K562 (cell line): ENCODE results near the gene KRTAP3-3. TPM values are rescaled to one million over a fixed set of nuclear protein-coding genes. Genes with fewer than 3 reads are reported as not detected.
"Not testable (repeated sequence)": the region's sequence is repeated elsewhere in the genome, so short reads cannot be mapped to it uniquely, and the experiment has no call there.

Source experiments
- ATAC-seq: fragments of 200-7000 bp; cut with Tn5 transposase; 3 replicates; pipeline ENCODE4 v1.9.1; 2020; ENCODE audit warnings: moderate library complexity
- BruUV-seq: library from RNA; stranded (reverse); fragments of 400-500 nt; replicated peaks from 2 replicates; lab custom pipeline; 2021; lab: Mats Ljungman, UMichigan
- CTCF ChIA-PET: fragments of 300-600 bp; formaldehyde crosslinking; extraction: SDS; loops from one replicate; lab custom pipeline; 2021; ENCODE audit warnings: low intra/inter-chr PET ratio; lab: Yijun Ruan, JAX
- POLR2A ChIA-PET: fragments of 300-600, 350-650 bp; sonication (Branson Sonifier 250); formaldehyde crosslinking; extraction: SDS; loops from one replicate; lab custom pipeline; 2021; ENCODE audit warnings: antibody characterized with exemption, inconsistent platforms; lab: Yijun Ruan, JAX
- DNase-seq, 4 experiments: peaks; one replicate each; pipeline versions ENCODE4 v3.0.0 to v3.0.0-alpha.2; 2011 to 2018; ENCODE audit warnings: low spot score in 3 of 4, mixed read lengths in 3 of 4; ENCODE audit errors: extremely low read depth in 1 of 4
- FAIRE-seq: peaks from 2 replicates; lab custom pipeline; 2011; peaks lifted over from hg19 to GRCh38; lab: Jason Lieb, UNC
- H2AFZ ChIP-seq: 2 replicates; pipeline ENCODE4 v1.6.0; 2011; ENCODE audit warnings: low read depth, low read length, control low read depth, inconsistent platforms
- H3K27ac ChIP-seq: fragments of 200-600 bp; 3 replicates; pipeline ENCODE4 v1.8.0; 2011; ENCODE audit warnings: low read depth, mild to moderate bottlenecking, control low read depth, inconsistent platforms, low read length, moderate library complexity, mixed read lengths; ENCODE audit errors: extremely low read depth
- H3K27me3 ChIP-seq, 2 experiments: fragments of 300-600 bp in 1 of 2; 2 replicates in 1 of 2; 3 replicates in 1 of 2; pipeline versions ENCODE4 v1.6.0 to v1.8.0; 2011; ENCODE audit warnings: inconsistent platforms in 2 of 2, low read length in 2 of 2, mild to moderate bottlenecking in 1 of 2, mixed read lengths in 1 of 2, moderate library complexity in 1 of 2; ENCODE audit not compliant: control insufficient read depth in 2 of 2, insufficient read depth in 2 of 2
- H3K36me3 ChIP-seq: fragments of 300-600 bp; 3 replicates; pipeline ENCODE4 v1.8.0; 2011; ENCODE audit warnings: mild to moderate bottlenecking, low read length, inconsistent platforms; ENCODE audit not compliant: control insufficient read depth, insufficient read depth
- H3K4me1 ChIP-seq, 2 experiments: fragments of 200-600 bp in 1 of 2; replicated peaks in 1 of 2; 2 replicates in 1 of 2; 3 replicates in 1 of 2; pipeline versions ENCODE4 v1.5.1 to v1.8.0; 2011; ENCODE audit warnings: inconsistent platforms in 2 of 2, low read length in 2 of 2, mild to moderate bottlenecking in 1 of 2, mixed read lengths in 1 of 2, moderate library complexity in 1 of 2; ENCODE audit not compliant: control insufficient read depth in 2 of 2, insufficient read depth in 2 of 2
- H3K4me2 ChIP-seq: 2 replicates; pipeline ENCODE4 v1.6.1; 2011; ENCODE audit warnings: low read length, control low read depth, inconsistent platforms, mixed read lengths; ENCODE audit not compliant: insufficient read depth
- H3K4me3 ChIP-seq: fragments of 200-600 bp; sonication (generic), shearing (Covaris generic); 2 replicates; pipeline ENCODE4 v1.5.1; 2016; ENCODE audit warnings: control low read depth, inconsistent platforms
- H3K79me2 ChIP-seq: fragments of 200-600 bp; 3 replicates; pipeline ENCODE4 v1.8.0; 2011; ENCODE audit warnings: low read length, inconsistent platforms; ENCODE audit not compliant: control insufficient read depth, insufficient read depth
- H3K9ac ChIP-seq, 2 experiments: 2 replicates each; pipeline versions ENCODE4 v1.6.0 to v1.6.1; 2011; ENCODE audit warnings: low read depth in 2 of 2, low read length in 2 of 2, control low read depth in 1 of 2, inconsistent platforms in 1 of 2, mild to moderate bottlenecking in 1 of 2, mixed read lengths in 1 of 2; ENCODE audit not compliant: insufficient read depth in 1 of 2
- H3K9me1 ChIP-seq: one replicate; pipeline ENCODE4 v1.6.0; 2011; ENCODE audit warnings: inconsistent platforms, mild to moderate bottlenecking, low read length, moderate library complexity; ENCODE audit not compliant: control insufficient read depth, insufficient read depth
- H3K9me3 ChIP-seq: replicated peaks from 2 replicates; pipeline ENCODE4 v1.5.1; 2011; ENCODE audit warnings: low read depth, low read length, inconsistent platforms; ENCODE audit not compliant: control insufficient read depth, insufficient read depth
- H4K20me1 ChIP-seq: replicated peaks from 2 replicates; pipeline ENCODE4 v1.6.1; 2011; ENCODE audit warnings: low read length, inconsistent platforms, mixed read lengths; ENCODE audit not compliant: control insufficient read depth, insufficient read depth
- FOXM1 ChIP-seq, 2 experiments: fragments of 450-650 bp in 1 of 2; sonication (generic) in 1 of 2; formaldehyde crosslinking in 1 of 2; IDR thresholded peaks; 2 replicates each; pipeline versions ENCODE4 v1.6.1 to v1.9.0; 2017 to 2022; ENCODE audit warnings: low read depth in 2 of 2, mild to moderate bottlenecking in 2 of 2, missing genetic modification reagents in 1 of 2, moderate library complexity in 1 of 2
- HDGF ChIP-seq: fragments of 450-650 bp; IDR thresholded peaks from 2 replicates; pipeline ENCODE4 v1.6.1; 2016
- KDM5B ChIP-seq: fragments of 200-600 bp; sonication (generic); IDR thresholded peaks from 2 replicates; pipeline ENCODE4 v1.6.1; 2012; ENCODE audit warnings: low read depth, mild to moderate bottlenecking, moderate library complexity, low read length, control low read depth, inconsistent platforms; ENCODE audit not compliant: insufficient replicate concordance
- LARP7 ChIP-seq: fragments of 450-650 bp; IDR thresholded peaks from 2 replicates; pipeline ENCODE4 v1.6.1; 2016
- MEIS2 ChIP-seq: fragments of 450-650 bp; IDR thresholded peaks from 2 replicates; pipeline ENCODE4 v1.6.1; 2014; ENCODE audit warnings: mild to moderate bottlenecking; ENCODE audit not compliant: partially characterized antibody
- NKRF ChIP-seq: fragments of 450-650 bp; IDR thresholded peaks from 2 replicates; pipeline ENCODE4 v1.6.1; 2016; ENCODE audit warnings: borderline replicate concordance
- PHB ChIP-seq: fragments of 250-450 bp; sonication (Bioruptor Pico); IDR thresholded peaks from 2 replicates; pipeline ENCODE4 v1.5.0; 2021
- PKNOX1 ChIP-seq: fragments of 450-650 bp; IDR thresholded peaks from 2 replicates; pipeline ENCODE4 v1.6.1; 2016
- SIN3A ChIP-seq, 2 experiments: fragments of 150-350 bp in 1 of 2; IDR thresholded peaks; 2 replicates each; pipeline ENCODE4 v1.6.1; 2011 to 2016; ENCODE audit warnings: borderline replicate concordance in 2 of 2, low read depth in 2 of 2, low read length in 2 of 2, mild to moderate bottlenecking in 2 of 2, moderate library complexity in 2 of 2; ENCODE audit not compliant: control insufficient read depth in 1 of 2
- SRF ChIP-seq, 2 experiments: fragments of 250-450, 450-650 bp in 1 of 2; sonication (Bioruptor Pico) in 1 of 2; sonication (generic) in 1 of 2; formaldehyde crosslinking; IDR thresholded peaks; 2 replicates each; pipeline versions ENCODE4 v1.5.0 to v1.5.1; 2020 to 2022; ENCODE audit warnings: mild to moderate bottlenecking in 1 of 2, missing genetic modification reagents in 1 of 2
- ZNF57 ChIP-seq: fragments of 450-650 bp; formaldehyde crosslinking; IDR thresholded peaks from 2 replicates; pipeline ENCODE4 v1.4.0; 2020; ENCODE audit warnings: mild to moderate bottlenecking, moderate library complexity
- ZNF668 ChIP-seq: fragments of 250-450 bp; sonication (Bioruptor Pico); IDR thresholded peaks from 2 replicates; pipeline ENCODE4 v1.8.0; 2022; ENCODE audit warnings: mild to moderate bottlenecking, inconsistent platforms
- WGBS: fragments of 100-300 bp; shearing (Covaris generic); methylation state at CpG from one replicate; pipeline ENCODE4 v1.1.6; 2016; ENCODE audit warnings: low coverage, mixed read lengths; ENCODE audit not compliant: insufficient coverage; ENCODE audit errors: missing lambda C conversion rate; 5-methylcytosine and 5-hydroxymethylcytosine counted together
- in situ Hi-C: fragments of 300-500 bp; cut with MboI; formaldehyde crosslinking; loops from 4 replicates; pipeline ENCODE4 v1.15.0; 2018; ENCODE audit warnings: inconsistent platforms, mixed read lengths
- intact Hi-C: fragments of 100-400 bp; cut with micrococcal nuclease; formaldehyde crosslinking; loops from 2 replicates; pipeline ENCODE4 v1.14.2; 2022
- polyA plus RNA-seq, 8 experiments: library from polyadenylated mRNA; depleted of rRNA in 4 of 8; stranded (reverse) in 5 of 8; unstranded in 3 of 8; fragments of >200 nt; fragmentation: Nextera tagmentation in 2 of 8; fragmentation: Illumina TruSeq in 1 of 8; extraction: Ambion mirVana in 2 of 8; extraction: Trizol in 1 of 8; gene quantifications; 2 replicates each; pipeline versions ENCODE4 v1.2.1 to v1.2.3, GENCODE V29; 2011 to 2014; ENCODE audit warnings: inconsistent platforms in 1 of 8, missing spikeins in 1 of 8
- total RNA-seq, 7 experiments: library from RNA; depleted of rRNA in 6 of 7; stranded (reverse); fragments of >200 nt in 6 of 7; fragmentation: Illumina TruSeq in 2 of 7; extraction: Trizol in 2 of 7; gene quantifications; 2 replicates each; pipeline versions ENCODE4 v1.2.1 to v1.2.3, GENCODE V29; 2011 to 2021; ENCODE audit warnings: low replicate concordance in 1 of 7

Gene KRTAP3-3
- total and polyA plus RNA-seq, 9 of the 15 experiments (the other 6 are each of a cell fraction or from before 2014, with no cell fraction given) = not detected

GRCh38 chr17:41002814-41003213, 8.8 kb upstream of the KRTAP3-3 start (continued):
- TF ChIP-seq PHB (CRISPR knock-in tag) (no peak), ZNF668 (no peak), LARP7 (no peak), FOXM1 (IDR thresholded peaks at IDR 0.05; ENCODE audit: low read depth) (no peak), FOXM1 (CRISPR knock-in tag; IDR thresholded peaks at IDR 0.05; ENCODE audit: low read depth) (no peak), HDGF (no peak), ZNF57 (CRISPR knock-in tag) (no peak)

- Histone ChIP-seq H3K27me3 (peaks cover 0 to 9% of the 10 kb centered on the region in 2 experiments; a peak in 3 of 5 replicates), H3K9me3 (no peaks in the 10 kb centered on the region), H3K4me2 (no peak overlapping the region), H3K9ac (no peak overlapping the region), H3K4me1 (no peaks in the 10 kb centered on the region; a peak in 1 of 5 replicates), H2AFZ (no peak overlapping the region), H4K20me1 (no peaks in the 10 kb centered on the region), H3K27ac (no peak overlapping the region), H3K36me3 (no peaks in the 10 kb centered on the region), H3K9me1 (no peaks in the 10 kb centered on the region), H3K79me2 (no peaks in the 10 kb centered on the region), H3K4me3 (no peak overlapping the region)
- no TSS peak for BruUV-seq
- ChIA-PET CTCF (no interaction called here), POLR2A (no interaction called here)
- TF ChIP-seq MEIS2 = no peak
- no peak for TF ChIP-seq SRF (CRISPR knock-in tag; IDR thresholded peaks at IDR 0.05)
- TF ChIP-seq KDM5B = no peak
- TF ChIP-seq PKNOX1 = peak; percentile 76
- no peak for TF ChIP-seq SIN3A (IDR thresholded peaks at IDR 0.05; ENCODE audit: borderline replicate concordance in 2 of 2, control insufficient read depth in 1 of 2, low read depth in 2 of 2, low read length in 2 of 2)
- TF ChIP-seq NKRF = no peak
- ATAC-seq (no peak), FAIRE-seq (no peak), DNase-seq (no peak)
- in situ Hi-C loops = no loop called here
- intact Hi-C loops = no loop called here
- WGBS = 0% methylated on average over 3 of the region's 4 CpGs
Observed at GRCh38 chr17:41001795-41002194, 7.8 kb upstream of the KRTAP3-3 start.

GRCh38 chr17:40999563-40999962, 5.6 kb upstream of the KRTAP3-3 start, which contains the start of gene KRTAP3-2:
Gene KRTAP3-2 (minus strand): TSS chr17:40999906. CDS start chr17:40999853, 53 bp downstream.
- POLR2A ChIA-PET, BruUV-seq, H3K4me1 ChIP-seq, H3K27ac ChIP-seq, H3K4me3 ChIP-seq, FAIRE-seq, H2AFZ ChIP-seq, CTCF ChIA-PET, in situ Hi-C loops, H3K79me2 ChIP-seq, intact Hi-C loops, H3K27me3 ChIP-seq, H3K4me2 ChIP-seq, H3K9ac ChIP-seq, H3K36me3 ChIP-seq, H4K20me1 ChIP-seq, H3K9me1 ChIP-seq, ATAC-seq, DNase-seq, H3K9me3 ChIP-seq: not testable (repeated sequence)
- 2% methylated on average over 5 of the region's 6 CpGs for WGBS
